Measurements from ENCODE around the gene ADAMTSL1. TPM values are rescaled to one million over a fixed set of nuclear protein-coding genes. Genes with fewer than 3 reads are reported as not detected.

Gene ADAMTSL1
- polyA plus RNA-seq, 1 donor, result 3.6 TPM

DNA sequence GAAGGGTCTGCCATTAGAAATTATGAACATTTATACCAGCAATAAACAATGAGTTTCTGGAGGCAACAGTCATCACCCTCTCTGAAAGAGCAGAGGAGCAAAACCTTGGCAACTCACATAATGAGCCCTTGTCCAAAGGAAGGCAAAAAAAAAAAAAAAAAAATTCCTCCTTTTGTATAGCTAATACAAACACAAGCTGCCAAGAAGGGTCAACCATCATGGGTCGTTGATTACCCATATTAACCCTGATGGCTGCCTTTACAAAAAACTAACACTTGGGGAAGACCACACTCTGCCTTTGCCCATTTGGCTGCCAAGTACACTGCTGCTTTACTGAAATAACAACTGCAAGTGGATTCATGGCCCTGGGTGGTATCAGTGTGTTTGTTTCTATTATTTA is 272.7 kb downstream of the ADAMTSL1 start:
- DNase-seq, result no peak
- no peaks in the 10 kb centered on the region for H3K36me3 ChIP-seq (ENCODE audit: control insufficient read depth, insufficient read depth, low read length)
- H3K4me3 ChIP-seq (ENCODE audit: low read length), result no peak overlapping the region
- no peak overlapping the region for H3K27ac ChIP-seq (ENCODE audit: low read length)
- WGBS (ENCODE audit: insufficient coverage, low lambda C conversion rate), result no CpG with 5 or more reads among the region's 1 CpG
- H3K27me3 ChIP-seq (ENCODE audit: control insufficient read depth, insufficient read depth, low read length), result no peaks in the 10 kb centered on the region
- H3K4me1 ChIP-seq (ENCODE audit: control insufficient read depth, insufficient read depth, low read length), result no peaks in the 10 kb centered on the region
- no peaks in the 10 kb centered on the region for H3K9me3 ChIP-seq (ENCODE audit: control insufficient read depth, low read depth, low read length)

DNA sequence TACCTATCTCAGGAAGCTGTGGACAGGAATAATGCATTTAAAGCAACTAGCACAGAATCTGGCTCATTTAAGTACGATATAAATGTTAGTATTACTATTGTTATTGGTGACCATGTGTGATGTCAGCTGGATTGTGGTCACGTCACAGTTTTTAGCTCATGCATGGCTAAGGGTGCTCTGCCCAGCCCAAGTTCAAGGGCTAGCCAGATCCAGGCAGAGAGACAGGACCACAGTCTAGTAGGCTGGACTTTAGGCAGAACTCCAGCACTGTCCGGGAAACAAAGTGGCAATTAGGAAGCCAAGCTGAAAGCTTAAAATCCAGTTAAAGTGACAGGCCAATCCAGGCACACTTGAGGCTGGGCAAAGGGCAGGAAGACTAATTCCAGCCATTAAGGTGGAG is 273.6 kb downstream of the ADAMTSL1 start:
- no peaks in the 10 kb centered on the region for H3K36me3 ChIP-seq (ENCODE audit: control insufficient read depth, insufficient read depth, low read length)
- H3K4me1 ChIP-seq (ENCODE audit: control insufficient read depth, insufficient read depth, low read length), result no peaks in the 10 kb centered on the region
- no peak overlapping the region for H3K27ac ChIP-seq (ENCODE audit: low read length)
- DNase-seq, result no peak
- no peaks in the 10 kb centered on the region for H3K27me3 ChIP-seq (ENCODE audit: control insufficient read depth, insufficient read depth, low read length)
- WGBS (ENCODE audit: insufficient coverage, low lambda C conversion rate), result 80% methylated on average over 1 of the region's 3 CpGs
- H3K9me3 ChIP-seq (ENCODE audit: control insufficient read depth, low read depth, low read length), result no peaks in the 10 kb centered on the region
- no peak overlapping the region for H3K4me3 ChIP-seq (ENCODE audit: low read length)

DNA sequence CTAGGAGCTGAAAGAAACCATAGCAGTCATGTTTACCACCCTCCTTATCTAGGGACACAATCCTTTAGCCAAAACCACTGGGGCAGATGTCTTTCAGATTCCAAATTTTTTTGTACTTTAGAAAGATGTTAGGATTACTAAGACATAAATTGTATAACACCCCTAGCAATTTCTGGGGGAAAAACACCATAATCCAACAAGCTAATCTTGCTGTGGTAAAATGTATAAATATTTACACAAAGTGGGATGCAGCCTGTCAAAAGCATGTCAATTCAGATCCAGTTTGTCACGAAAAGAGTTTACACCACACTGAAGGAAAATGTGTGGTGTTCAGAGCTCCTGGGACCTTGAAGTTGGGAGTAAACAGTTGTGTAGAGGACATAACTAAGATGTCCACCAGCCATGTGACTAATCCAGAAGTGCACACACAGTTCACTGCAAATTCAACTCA is 274.3 kb downstream of the ADAMTSL1 start:
- no CpG with 5 or more reads among the region's 1 CpG for WGBS (ENCODE audit: insufficient coverage, low lambda C conversion rate)
- DNase-seq, result no peak
- Histone ChIP-seq H3K4me3 (ENCODE audit: low read length) (no peak overlapping the region), H3K27me3 (ENCODE audit: control insufficient read depth, insufficient read depth, low read length) (no peaks in the 10 kb centered on the region), H3K36me3 (ENCODE audit: control insufficient read depth, insufficient read depth, low read length) (no peaks in the 10 kb centered on the region), H3K9me3 (ENCODE audit: control insufficient read depth, low read depth, low read length) (no peaks in the 10 kb centered on the region), H3K27ac (ENCODE audit: low read length) (no peak overlapping the region), H3K4me1 (ENCODE audit: control insufficient read depth, insufficient read depth, low read length) (no peaks in the 10 kb centered on the region)

DNA sequence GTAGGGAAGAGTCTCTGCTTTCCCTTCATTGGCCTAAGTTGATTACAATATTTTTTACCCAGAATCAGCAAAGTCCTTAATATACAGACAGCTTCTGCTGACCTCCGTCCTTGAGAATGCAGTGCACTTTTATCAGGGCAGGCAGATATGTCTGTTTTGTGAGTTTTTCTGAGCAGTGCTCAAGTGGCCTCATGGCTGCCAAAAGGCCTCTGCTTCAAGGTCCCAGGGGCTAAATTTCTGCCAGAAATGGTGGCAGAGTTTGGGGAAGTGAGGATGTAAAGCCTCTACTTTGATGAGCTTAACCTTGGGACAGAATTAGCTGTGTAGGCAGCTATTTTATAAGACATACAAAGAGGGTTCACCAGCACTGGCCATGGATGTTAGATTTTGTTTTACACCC is 275.8 kb downstream of the ADAMTSL1 start:
- no peaks in the 10 kb centered on the region for H3K9me3 ChIP-seq (ENCODE audit: control insufficient read depth, low read depth, low read length)
- no peak overlapping the region for H3K4me3 ChIP-seq (ENCODE audit: low read length)
- DNase-seq, result no peak
- no peak overlapping the region for H3K27ac ChIP-seq (ENCODE audit: low read length)
- no peaks in the 10 kb centered on the region for H3K4me1 ChIP-seq (ENCODE audit: control insufficient read depth, insufficient read depth, low read length)
- 100% methylated on average over 1 of the region's 1 CpG for WGBS (ENCODE audit: insufficient coverage, low lambda C conversion rate)
- H3K27me3 ChIP-seq (ENCODE audit: control insufficient read depth, insufficient read depth, low read length), result no peaks in the 10 kb centered on the region
- no peaks in the 10 kb centered on the region for H3K36me3 ChIP-seq (ENCODE audit: control insufficient read depth, insufficient read depth, low read length)

DNA sequence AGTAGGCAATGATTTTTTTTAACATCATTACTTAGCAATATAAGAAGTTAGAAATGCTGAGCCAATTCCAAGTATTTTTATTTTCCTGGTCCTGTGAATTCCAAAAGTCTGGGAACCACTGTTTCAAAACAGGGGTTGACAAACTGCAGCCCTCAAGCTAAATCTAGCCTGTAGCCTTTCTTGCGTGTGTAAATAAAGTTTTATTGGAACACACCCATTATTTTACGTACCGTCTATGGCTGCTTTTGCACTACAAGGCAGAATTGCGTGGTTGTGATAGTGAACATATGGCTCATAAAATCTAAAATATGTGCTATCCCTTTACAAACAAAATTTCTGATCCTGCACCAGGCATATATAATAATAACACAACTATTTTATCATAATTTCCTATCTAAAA is 280.0 kb downstream of the ADAMTSL1 start:
- Histone ChIP-seq H3K9me3 (ENCODE audit: control insufficient read depth, low read depth, low read length) (no peaks in the 10 kb centered on the region), H3K4me1 (ENCODE audit: control insufficient read depth, insufficient read depth, low read length) (no peaks in the 10 kb centered on the region), H3K27me3 (ENCODE audit: control insufficient read depth, insufficient read depth, low read length) (no peaks in the 10 kb centered on the region), H3K36me3 (ENCODE audit: control insufficient read depth, insufficient read depth, low read length) (no peaks in the 10 kb centered on the region), H3K4me3 (ENCODE audit: low read length) (no peak overlapping the region), H3K27ac (ENCODE audit: low read length) (no peak overlapping the region)
- no CpG with 5 or more reads among the region's 4 CpGs for WGBS (ENCODE audit: insufficient coverage, low lambda C conversion rate)
- DNase-seq, result no peak

DNA sequence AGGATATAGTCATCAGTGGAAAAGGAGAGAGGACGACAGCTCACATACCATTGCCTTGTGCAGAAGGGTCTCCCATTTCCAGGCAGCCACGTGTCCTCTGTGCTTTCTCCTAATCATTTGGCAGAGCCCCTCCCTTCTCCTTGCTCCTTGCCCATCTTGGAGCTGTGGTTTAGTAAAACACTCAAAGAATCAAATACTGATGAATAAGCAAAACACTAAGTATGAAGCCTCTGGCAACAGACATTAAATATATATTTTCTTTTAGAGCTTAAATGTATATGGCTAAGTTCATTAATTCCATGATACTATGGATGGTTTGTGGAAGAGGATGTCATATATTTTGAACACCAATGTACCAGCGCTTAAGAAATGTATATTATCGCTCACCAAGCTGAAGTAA is 280.6 kb downstream of the ADAMTSL1 start:
- Histone ChIP-seq H3K4me1 (ENCODE audit: control insufficient read depth, insufficient read depth, low read length) (no peaks in the 10 kb centered on the region), H3K36me3 (ENCODE audit: control insufficient read depth, insufficient read depth, low read length) (no peaks in the 10 kb centered on the region), H3K27ac (ENCODE audit: low read length) (no peak overlapping the region), H3K9me3 (ENCODE audit: control insufficient read depth, low read depth, low read length) (no peaks in the 10 kb centered on the region), H3K4me3 (ENCODE audit: low read length) (no peak overlapping the region), H3K27me3 (ENCODE audit: control insufficient read depth, insufficient read depth, low read length) (no peaks in the 10 kb centered on the region)
- 100% methylated on average over 1 of the region's 4 CpGs for WGBS (ENCODE audit: insufficient coverage, low lambda C conversion rate)
- no peak for DNase-seq

DNA sequence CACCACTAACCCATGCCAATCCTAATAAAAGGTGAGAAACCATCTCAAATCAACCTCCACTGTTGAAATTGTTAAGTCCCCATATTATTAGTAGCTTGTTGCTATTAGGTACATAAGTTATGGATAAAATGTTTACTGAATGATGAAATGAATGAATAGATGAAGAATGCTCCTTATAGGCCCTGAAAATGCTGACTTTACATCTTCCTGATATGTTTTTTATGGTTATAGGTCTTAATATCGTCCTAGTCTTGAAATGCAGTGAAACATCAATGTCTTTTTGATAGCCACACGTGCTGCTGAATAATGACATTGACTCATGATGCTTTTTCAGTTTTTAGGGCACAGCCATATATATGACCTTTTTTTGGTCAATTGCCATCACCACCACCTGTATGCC is 281.3 kb downstream of the ADAMTSL1 start:
- Histone ChIP-seq H3K4me1 (ENCODE audit: control insufficient read depth, insufficient read depth, low read length) (no peaks in the 10 kb centered on the region), H3K36me3 (ENCODE audit: control insufficient read depth, insufficient read depth, low read length) (no peaks in the 10 kb centered on the region), H3K27ac (ENCODE audit: low read length) (no peak overlapping the region), H3K27me3 (ENCODE audit: control insufficient read depth, insufficient read depth, low read length) (no peaks in the 10 kb centered on the region), H3K4me3 (ENCODE audit: low read length) (no peak overlapping the region), H3K9me3 (ENCODE audit: control insufficient read depth, low read depth, low read length) (no peaks in the 10 kb centered on the region)
- WGBS (ENCODE audit: insufficient coverage, low lambda C conversion rate), result no CpG with 5 or more reads among the region's 2 CpGs
- no peak for DNase-seq

DNA sequence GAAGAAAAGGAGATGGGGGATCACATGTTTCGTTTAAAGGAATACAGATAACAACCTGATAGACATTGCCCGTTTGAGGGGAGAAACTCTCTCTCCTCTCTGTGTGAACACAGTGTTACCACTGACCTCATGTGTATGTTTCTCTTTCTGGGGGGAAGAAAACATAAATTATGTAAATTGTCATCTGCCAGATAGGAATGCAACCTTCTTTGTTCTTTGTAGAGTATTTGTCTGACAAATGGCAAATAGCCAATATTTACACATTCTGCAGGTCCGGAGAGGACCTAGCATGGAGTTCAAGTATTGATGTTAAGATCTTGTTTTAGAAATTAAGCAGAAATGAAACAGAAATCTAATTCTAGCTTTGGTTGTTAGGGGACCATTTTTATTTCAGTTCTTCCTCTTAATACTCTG is 282.8 kb downstream of the ADAMTSL1 start:
- Histone ChIP-seq H3K27me3 (ENCODE audit: control insufficient read depth, insufficient read depth, low read length) (no peaks in the 10 kb centered on the region), H3K36me3 (ENCODE audit: control insufficient read depth, insufficient read depth, low read length) (no peaks in the 10 kb centered on the region), H3K9me3 (ENCODE audit: control insufficient read depth, low read depth, low read length) (no peaks in the 10 kb centered on the region), H3K4me1 (ENCODE audit: control insufficient read depth, insufficient read depth, low read length) (no peaks in the 10 kb centered on the region), H3K4me3 (ENCODE audit: low read length) (no peak overlapping the region), H3K27ac (ENCODE audit: low read length) (no peak overlapping the region)
- no peak for DNase-seq
- WGBS (ENCODE audit: insufficient coverage, low lambda C conversion rate), result 0% methylated on average over 1 of the region's 3 CpGs

DNA sequence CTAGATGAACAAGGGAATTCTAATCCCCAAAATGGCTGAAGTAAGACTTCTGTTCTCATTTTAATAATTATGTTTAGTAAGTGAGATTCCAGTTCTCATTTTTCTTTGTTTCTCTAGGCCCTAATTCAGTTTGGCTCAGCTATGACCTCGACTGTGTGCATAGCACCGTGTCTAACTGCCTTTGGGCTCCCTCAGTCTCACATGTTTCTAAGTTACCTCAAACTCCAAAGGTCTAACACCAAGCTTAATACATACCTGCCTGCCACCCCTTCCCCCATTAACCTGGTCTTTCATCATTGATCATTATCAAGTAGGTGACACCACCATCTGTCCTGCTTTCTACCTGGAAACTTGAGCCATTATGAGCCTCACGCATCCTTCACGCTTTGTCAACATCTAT is 285.9 kb downstream of the ADAMTSL1 start:
- Histone ChIP-seq H3K4me3 (ENCODE audit: low read length) (no peak overlapping the region), H3K9me3 (ENCODE audit: control insufficient read depth, low read depth, low read length) (no peaks in the 10 kb centered on the region), H3K27me3 (ENCODE audit: control insufficient read depth, insufficient read depth, low read length) (no peaks in the 10 kb centered on the region), H3K27ac (ENCODE audit: low read length) (no peak overlapping the region), H3K4me1 (ENCODE audit: control insufficient read depth, insufficient read depth, low read length) (no peaks in the 10 kb centered on the region), H3K36me3 (ENCODE audit: control insufficient read depth, insufficient read depth, low read length) (no peaks in the 10 kb centered on the region)
- 95% methylated on average over 2 of the region's 4 CpGs for WGBS (ENCODE audit: insufficient coverage, low lambda C conversion rate)
- DNase-seq, result no peak

DNA sequence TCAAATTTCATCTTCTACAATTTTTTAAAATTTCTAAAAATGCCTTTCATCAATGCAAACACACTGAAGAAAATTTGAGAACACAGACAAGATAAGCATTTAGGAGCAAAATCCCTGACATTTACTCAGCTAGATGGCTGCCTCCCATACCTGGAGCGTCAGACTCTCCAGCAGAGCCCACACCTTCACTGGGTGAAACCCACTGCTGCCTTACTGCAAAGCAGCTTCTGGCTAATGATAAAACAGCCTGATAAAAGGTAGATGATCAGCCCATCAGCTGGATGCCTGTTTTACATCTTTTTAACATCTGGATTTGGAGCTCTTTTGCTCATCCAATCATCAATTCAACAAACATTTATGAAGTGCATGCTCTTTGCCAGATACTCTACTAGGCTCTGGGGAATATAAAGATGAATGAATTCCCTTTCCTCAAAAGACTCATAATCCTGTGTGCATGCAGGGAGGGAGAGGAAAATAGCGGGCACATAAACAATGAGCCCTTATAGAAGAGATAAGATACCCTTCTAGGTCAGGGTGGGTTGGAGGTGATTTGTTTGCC is 287.9 kb downstream of the ADAMTSL1 start:
- no CpG with 5 or more reads among the region's 2 CpGs for WGBS (ENCODE audit: insufficient coverage, low lambda C conversion rate)
- H3K27ac ChIP-seq (ENCODE audit: low read length), result no peak overlapping the region

DNA sequence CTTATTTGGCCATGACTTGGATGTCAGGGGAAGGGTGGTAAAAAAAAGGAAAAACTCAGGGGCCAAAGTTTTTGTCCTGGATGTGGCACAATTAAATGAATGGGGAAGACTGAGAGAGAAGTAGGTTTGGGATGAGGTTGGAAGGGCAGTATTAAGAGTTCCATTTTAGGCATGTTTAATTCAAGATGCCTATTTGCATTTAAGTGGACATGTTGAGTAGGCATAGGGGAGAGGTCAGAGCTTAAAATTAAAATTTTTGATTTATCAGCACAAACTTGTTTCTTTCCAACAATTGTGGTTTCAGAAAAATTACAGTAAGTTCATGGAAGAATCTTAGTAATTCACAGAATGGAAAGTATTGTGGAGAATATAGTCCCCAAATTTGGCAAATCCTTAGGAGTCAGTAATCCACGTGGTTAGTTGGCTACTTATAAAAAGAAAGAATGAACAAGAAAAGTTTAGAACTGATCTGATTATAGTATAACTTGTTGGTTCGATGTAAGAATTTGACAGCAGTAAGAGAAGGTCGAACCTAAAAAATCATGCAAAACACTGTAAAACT is 293.1 kb downstream of the ADAMTSL1 start:
- Histone ChIP-seq H3K9me3 (ENCODE audit: control insufficient read depth, low read depth, low read length) (no peaks in the 10 kb centered on the region), H3K4me1 (ENCODE audit: control insufficient read depth, insufficient read depth, low read length) (no peaks in the 10 kb centered on the region), H3K27me3 (ENCODE audit: control insufficient read depth, insufficient read depth, low read length) (peaks cover 3% of the 10 kb centered on the region), H3K36me3 (ENCODE audit: control insufficient read depth, insufficient read depth, low read length) (no peaks in the 10 kb centered on the region), H3K4me3 (ENCODE audit: low read length) (no peak overlapping the region), H3K27ac (ENCODE audit: low read length) (no peak overlapping the region)
- WGBS (ENCODE audit: insufficient coverage, low lambda C conversion rate), result 100% methylated on average over 3 of the region's 3 CpGs
- DNase-seq, result no peak

More for the DNA sequence above, 287.9 kb downstream of the ADAMTSL1 start:
- no peak for DNase-seq
- Histone ChIP-seq H3K9me3 (ENCODE audit: control insufficient read depth, low read depth, low read length) (no peaks in the 10 kb centered on the region), H3K27me3 (ENCODE audit: control insufficient read depth, insufficient read depth, low read length) (no peaks in the 10 kb centered on the region), H3K4me3 (ENCODE audit: low read length) (no peak overlapping the region), H3K4me1 (ENCODE audit: control insufficient read depth, insufficient read depth, low read length) (no peaks in the 10 kb centered on the region), H3K36me3 (ENCODE audit: control insufficient read depth, insufficient read depth, low read length) (no peaks in the 10 kb centered on the region)

All from large intestine (tissue), 3 donors.